MV-4-11 (cell line): ENCODE measurements around the gene OBI1.
A peak's percentile ranks its signal among the peaks of the same experiment; 100 is the strongest.

Experiments
- DNase-seq: peaks from one replicate; lab custom pipeline; 2025; lab: John Stamatoyannopoulos, UW

The OBI1 gene

DNA sequence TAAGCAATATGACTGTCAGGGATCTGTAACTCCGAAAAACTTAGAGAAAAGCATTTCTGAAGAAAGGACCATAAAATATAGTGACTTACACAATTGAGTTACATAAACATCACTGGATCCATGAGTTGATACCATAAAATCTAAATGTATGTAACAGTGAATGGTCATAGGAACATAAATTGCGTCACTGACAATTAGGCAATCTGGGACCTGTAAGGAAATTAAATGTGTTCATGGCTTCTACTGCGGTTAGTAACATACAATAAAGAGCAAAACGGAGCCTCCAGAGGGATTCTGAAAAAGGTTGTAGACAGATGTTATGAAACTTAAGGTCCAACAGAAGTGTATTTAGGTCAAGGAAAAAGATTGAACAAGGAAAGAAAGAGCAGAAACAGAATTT is 82.7 kb downstream of the OBI1 start:
- peak; percentile 83 for DNase-seq

DNA sequence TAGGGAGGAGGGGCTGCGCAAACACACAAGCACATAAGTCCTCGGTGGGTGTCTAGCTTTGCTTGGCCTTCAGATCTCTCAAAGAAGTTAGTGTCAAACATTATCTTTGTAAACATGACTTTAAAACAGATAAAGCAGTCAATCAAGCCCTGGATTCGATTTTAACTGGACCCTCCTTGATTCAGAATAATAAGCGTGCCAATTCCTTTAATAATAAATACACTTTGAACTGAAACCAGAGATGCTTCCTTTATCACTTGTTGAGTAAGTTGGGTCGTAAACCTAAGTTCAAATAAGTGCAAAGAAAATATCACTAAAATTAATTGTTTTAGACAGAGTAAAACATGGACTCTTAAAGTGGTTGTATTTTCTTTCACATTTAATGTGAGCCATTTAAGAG is 86.5 kb downstream of the OBI1 start:
- DNase-seq, result no peak

DNA sequence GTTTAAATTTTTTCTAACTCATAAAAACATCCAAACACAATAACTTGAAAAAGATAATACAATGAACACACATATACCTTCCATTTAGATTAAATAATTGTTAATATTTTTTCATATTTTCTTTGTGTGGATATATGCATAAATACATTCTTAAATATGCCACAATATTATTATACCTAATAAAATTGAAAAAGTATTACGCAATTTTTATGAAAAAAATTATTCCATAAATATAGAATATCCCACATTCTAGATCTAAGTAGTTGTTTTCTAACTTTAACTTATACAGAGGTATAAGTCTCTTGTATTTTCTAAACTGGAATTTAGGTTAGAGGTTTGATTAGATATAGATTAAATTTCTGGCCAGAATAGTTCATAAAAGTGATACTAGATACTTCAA is 89.9 kb downstream of the OBI1 start:
- DNase-seq, result no peak

DNA sequence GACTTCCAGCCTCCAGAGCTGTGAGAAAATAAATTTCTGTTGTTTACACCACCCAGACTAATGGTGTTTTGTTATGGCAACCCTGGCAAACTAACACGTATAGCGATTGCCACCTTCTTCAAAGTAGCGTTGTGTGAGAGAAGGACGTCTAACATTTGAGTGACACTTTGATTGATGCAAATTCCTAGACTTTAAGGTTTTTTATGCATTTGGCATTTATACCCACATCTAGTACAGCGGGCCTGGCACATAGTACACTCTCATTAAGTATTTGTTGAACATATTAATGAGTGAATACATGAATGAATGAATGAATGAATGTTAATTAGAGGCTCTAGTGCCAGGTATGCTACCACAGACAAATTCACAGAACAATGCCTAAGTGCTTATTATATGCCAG is 92.3 kb downstream of the OBI1 start:
- no peak for DNase-seq
